H1 (cell line): ENCODE data around the gene OBP2B. TPM values are rescaled to one million over a fixed set of nuclear protein-coding genes. Genes with fewer than 3 reads are reported as not detected.

ENCODE experiments used
- CTCF ChIA-PET: fragments of 300-600 bp; sonication (Branson Sonifier 250); formaldehyde crosslinking; loops from one replicate; lab custom pipeline; 2021; ENCODE audit not compliant: partially characterized antibody; lab: Charles Lee
- POLR2A ChIA-PET: fragments of 300-600 bp; sonication (Branson Sonifier 250); formaldehyde crosslinking; loops from one replicate; lab custom pipeline; 2021; ENCODE audit warnings: inconsistent platforms; ENCODE audit not compliant: partially characterized antibody; lab: Charles Lee
- DNase-seq, 2 experiments: peaks; one replicate each; pipeline versions ENCODE4 v3.0.0 to v3.0.0-alpha.2; 2010 to 2022; ENCODE audit warnings: low spot score in 2 of 2, low read depth in 1 of 2, mixed read lengths in 1 of 2
- FAIRE-seq: peaks from 2 replicates; lab custom pipeline; 2011; peaks lifted over from hg19 to GRCh38; lab: Jason Lieb, UNC
- H2AFZ ChIP-seq: 2 replicates; pipeline ENCODE4 v1.8.1; 2012; ENCODE audit warnings: low read length, inconsistent platforms
- H2AK5ac ChIP-seq: 2 replicates; pipeline ENCODE4 v1.6.1; 2013; ENCODE audit warnings: low read depth, low read length
- H2BK120ac ChIP-seq: replicated peaks from 2 replicates; pipeline ENCODE3; 2013; ENCODE audit warnings: low read depth, low read length, inconsistent platforms
- H2BK12ac ChIP-seq: 2 replicates; pipeline ENCODE4 v1.6.1; 2013; ENCODE audit warnings: low read depth, low read length
- H2BK15ac ChIP-seq: 2 replicates; pipeline ENCODE4 v1.6.1; 2013; ENCODE audit warnings: low read length
- H2BK20ac ChIP-seq: 2 replicates; pipeline ENCODE4 v1.6.1; 2013; ENCODE audit warnings: low read length
- H2BK5ac ChIP-seq: 2 replicates; pipeline ENCODE4 v1.6.1; 2013; ENCODE audit warnings: low read depth, low read length
- H3K14ac ChIP-seq: 2 replicates; pipeline ENCODE4 v1.6.1; 2013; ENCODE audit warnings: inconsistent platforms; ENCODE audit not compliant: insufficient read length
- H3K18ac ChIP-seq: 2 replicates; pipeline ENCODE4 v1.6.1; 2013; ENCODE audit warnings: low read length; ENCODE audit errors: extremely low read depth
- H3K23ac ChIP-seq: 2 replicates; pipeline ENCODE4 v1.6.1; 2013; ENCODE audit warnings: inconsistent platforms; ENCODE audit not compliant: insufficient read length
- H3K23me2 ChIP-seq: 2 replicates; pipeline ENCODE4 v1.6.1; 2013; ENCODE audit warnings: low read depth, low read length
- H3K27ac ChIP-seq: 2 replicates; pipeline ENCODE4 v1.6.1; 2011; ENCODE audit warnings: low read depth, low read length, inconsistent platforms
- H3K27me3 ChIP-seq, 4 experiments: replicated peaks in 1 of 4; 1 replicate in 1 of 4; 2 replicates in 3 of 4; pipeline versions ENCODE4 v1.6.1 to v1.8.1; 2011 to 2013; ENCODE audit warnings: low read length in 3 of 4, mild to moderate bottlenecking in 3 of 4, inconsistent platforms in 2 of 4, mixed read lengths in 2 of 4, moderate library complexity in 1 of 4; ENCODE audit not compliant: control insufficient read depth in 3 of 4, insufficient read depth in 3 of 4; ENCODE audit errors: extremely low read depth in 1 of 4
- H3K36me3 ChIP-seq, 4 experiments: 2 replicates each; pipeline versions ENCODE4 v1.6.1 to v1.8.1; 2011 to 2013; ENCODE audit warnings: mild to moderate bottlenecking in 4 of 4, low read length in 3 of 4, moderate library complexity in 2 of 4, control low read depth in 1 of 4, inconsistent platforms in 1 of 4; ENCODE audit not compliant: insufficient read depth in 4 of 4, control insufficient read depth in 2 of 4
- H3K4ac ChIP-seq: replicated peaks from 2 replicates; pipeline ENCODE3; 2013; ENCODE audit warnings: low read length, low read depth, mixed read lengths, inconsistent platforms; ENCODE audit not compliant: insufficient read length
- H3K4me1 ChIP-seq, 4 experiments: replicated peaks in 1 of 4; 1 replicate in 1 of 4; 2 replicates in 3 of 4; pipeline versions ENCODE4 v1.6.1 to v1.8.1; 2011 to 2013; ENCODE audit warnings: low read length in 3 of 4, inconsistent platforms in 2 of 4, mixed read lengths in 1 of 4; ENCODE audit not compliant: insufficient read depth in 4 of 4, control insufficient read depth in 3 of 4
- H3K4me2 ChIP-seq, 2 experiments: 2 replicates each; pipeline versions ENCODE4 v1.6.1 to v1.8.1; 2011 to 2013; ENCODE audit warnings: low read depth in 2 of 2, low read length in 2 of 2, control low read depth in 1 of 2, inconsistent platforms in 1 of 2, mild to moderate bottlenecking in 1 of 2; ENCODE audit not compliant: insufficient read depth in 1 of 2
- H3K4me3 ChIP-seq, 4 experiments: fragments of 200-600, 300-600 bp in 1 of 4; sonication (generic), shearing (Covaris generic), sonication (Bioruptor Twin) in 1 of 4; 2 replicates each; pipeline versions ENCODE4 v1.5.1 to v1.8.1; 2011 to 2016; ENCODE audit warnings: low read length in 4 of 4, low read depth in 3 of 4, control low read depth in 2 of 4, inconsistent platforms in 2 of 4, mild to moderate bottlenecking in 2 of 4, mixed read lengths in 1 of 4, moderate library complexity in 1 of 4; ENCODE audit not compliant: insufficient read depth in 2 of 4; ENCODE audit errors: extremely low read depth in 1 of 4
- H3K56ac ChIP-seq: replicated peaks from 2 replicates; pipeline ENCODE3; 2013; ENCODE audit warnings: low read depth, mild to moderate bottlenecking, mixed read lengths, low read length, inconsistent platforms; ENCODE audit not compliant: insufficient read length
- H3K79me1 ChIP-seq: 2 replicates; pipeline ENCODE4 v1.6.1; 2013; ENCODE audit warnings: low read depth, low read length, control low read depth
- H3K79me2 ChIP-seq, 2 experiments: 2 replicates each; pipeline versions ENCODE4 v1.6.1 to v1.8.1; 2012 to 2013; ENCODE audit warnings: low read length in 2 of 2, mild to moderate bottlenecking in 2 of 2, inconsistent platforms in 1 of 2; ENCODE audit not compliant: insufficient read depth in 2 of 2, control insufficient read depth in 1 of 2
- H3K9ac ChIP-seq, 4 experiments: replicated peaks in 1 of 4; 1 replicate in 1 of 4; 2 replicates in 3 of 4; pipeline versions ENCODE4 v1.6.1 to v1.8.1; 2011 to 2013; ENCODE audit warnings: low read depth in 3 of 4, low read length in 3 of 4, control low read depth in 2 of 4, mild to moderate bottlenecking in 2 of 4, moderate library complexity in 2 of 4, inconsistent platforms in 1 of 4; ENCODE audit errors: extremely low read depth in 1 of 4
- H3K9me3 ChIP-seq, 2 experiments: 2 replicates each; pipeline versions ENCODE4 v1.6.1 to v1.8.1; 2012 to 2013; ENCODE audit warnings: mild to moderate bottlenecking in 2 of 2, moderate library complexity in 2 of 2, control low read depth in 1 of 2, inconsistent platforms in 1 of 2, low read depth in 1 of 2, low read length in 1 of 2, mixed read lengths in 1 of 2; ENCODE audit not compliant: insufficient read depth in 2 of 2
- H4K20me1 ChIP-seq, 2 experiments: replicated peaks in 1 of 2; 2 replicates each; pipeline versions ENCODE3 to v1.8.1; 2011 to 2013; ENCODE audit warnings: inconsistent platforms in 2 of 2, low read length in 2 of 2, mild to moderate bottlenecking in 1 of 2; ENCODE audit not compliant: insufficient read depth in 2 of 2, control insufficient read depth in 1 of 2
- H4K5ac ChIP-seq: 2 replicates; pipeline ENCODE4 v1.6.1; 2013; ENCODE audit warnings: low read length, low read depth, mixed read lengths, inconsistent platforms; ENCODE audit not compliant: insufficient read length
- H4K8ac ChIP-seq: 2 replicates; pipeline ENCODE4 v1.8.0; 2013; ENCODE audit warnings: mild to moderate bottlenecking, moderate library complexity, low read length, inconsistent platforms; ENCODE audit not compliant: insufficient read depth; ENCODE audit errors: extremely low read depth
- H4K91ac ChIP-seq: replicated peaks from 2 replicates; pipeline ENCODE3; 2013; ENCODE audit warnings: low read length, mixed read lengths, inconsistent platforms; ENCODE audit not compliant: insufficient read length
- BRCA1 ChIP-seq: IDR thresholded peaks from 2 replicates; pipeline ENCODE4 v1.6.1; 2012; ENCODE audit warnings: low read depth, low read length, improper control_type of control experiment
- CBX8 ChIP-seq: fragments of 300-800, 300-1000 bp; sonication (generic); IDR thresholded peaks from 2 replicates; pipeline ENCODE4 v1.7.1; 2016; ENCODE audit warnings: low read depth, low read length, borderline replicate concordance
- CTBP2 ChIP-seq: IDR thresholded peaks from 2 replicates; pipeline ENCODE4 v1.7.0; 2011; ENCODE audit warnings: borderline replicate concordance, mild to moderate bottlenecking, moderate library complexity, mixed read lengths, low read length; ENCODE audit not compliant: insufficient read depth, insufficient read length
- JUN ChIP-seq: IDR thresholded peaks from 2 replicates; pipeline ENCODE4 v1.6.1; 2011; ENCODE audit warnings: low read depth, mild to moderate bottlenecking, improper control_type of control experiment, low read length
- NRF1 ChIP-seq: IDR thresholded peaks from 2 replicates; pipeline ENCODE4 v1.6.1; 2011; ENCODE audit warnings: mild to moderate bottlenecking, low read depth, low read length, improper control_type of control experiment
- POLR2A ChIP-seq, 2 experiments: IDR thresholded peaks; 1 replicate in 1 of 2; 2 replicates in 1 of 2; pipeline ENCODE4 v1.6.1; 2011; ENCODE audit warnings: low read depth in 2 of 2, low read length in 2 of 2, mild to moderate bottlenecking in 2 of 2; ENCODE audit errors: control extremely low read depth in 1 of 2
- RNF2 ChIP-seq: fragments of 200-900, 300-1000 bp; sonication (generic); IDR thresholded peaks from 2 replicates; pipeline ENCODE4 v1.7.1; 2016; ENCODE audit warnings: borderline replicate concordance, low read depth, mild to moderate bottlenecking, antibody characterized with exemption, low read length; ENCODE audit not compliant: poor library complexity, severe bottlenecking; ENCODE audit errors: missing control alignments
- SAP30 ChIP-seq: fragments of 300-600 bp; sonication (generic); IDR thresholded peaks from 2 replicates; pipeline ENCODE4 v1.7.1; 2012; ENCODE audit warnings: low read length, moderate library complexity, mild to moderate bottlenecking, inconsistent platforms; ENCODE audit not compliant: insufficient read depth, insufficient replicate concordance
- SP2 ChIP-seq: IDR thresholded peaks from 2 replicates; pipeline ENCODE4 v1.6.1; 2012; ENCODE audit warnings: mild to moderate bottlenecking, low read length, inconsistent platforms
- SRF ChIP-seq: IDR thresholded peaks from 2 replicates; pipeline ENCODE4 v1.6.1; 2011; ENCODE audit warnings: mild to moderate bottlenecking, low read depth, low read length, moderate library complexity
- TCF12 ChIP-seq: IDR thresholded peaks from 2 replicates; pipeline ENCODE4 v1.6.1; 2011; ENCODE audit warnings: low read depth, mild to moderate bottlenecking, low read length
- ZNF274 ChIP-seq: IDR thresholded peaks from 2 replicates; pipeline ENCODE4 v1.7.0; 2012; ENCODE audit warnings: low read length, borderline replicate concordance; ENCODE audit errors: extremely low read depth
- WGBS, 2 experiments: shearing (Covaris generic) in 1 of 2; methylation state at CpG; one replicate each; pipeline versions ENCODE4 v1.1.6 to v1.1.7; 2013 to 2015; ENCODE audit warnings: low lambda C conversion rate in 2 of 2, mixed read lengths in 2 of 2, inconsistent platforms in 1 of 2, low coverage in 1 of 2, missing lambda C conversion rate in 1 of 2; ENCODE audit not compliant: insufficient replicate concordance in 2 of 2, insufficient coverage in 1 of 2, insufficient read length in 1 of 2; ENCODE audit errors: extremely low coverage in 1 of 2, missing lambda C conversion rate in 1 of 2; 5-methylcytosine and 5-hydroxymethylcytosine counted together
- polyA plus RNA-seq, 7 experiments: library from polyadenylated mRNA; depleted of rRNA in 3 of 7; stranded (reverse) in 5 of 7; unstranded in 2 of 7; fragments of >200 nt in 5 of 7; fragments of 200-250 nt in 2 of 7; gene quantifications; 1 replicate in 5 of 7; 2 replicates in 1 of 7; 4 replicates in 1 of 7; pipeline versions ENCODE4 v1.2.1 to v1.2.3, GENCODE V29; 2011 to 2013; ENCODE audit warnings: missing spikeins in 2 of 7, mixed read lengths in 2 of 7
- total RNA-seq: library from RNA; stranded (reverse); fragmentation: NEBNext Ultra II Directional; extraction: Animal tissue kit (Norgen Biotek cat#: 25700); gene quantifications from 2 replicates; pipeline ENCODE4 v1.2.1, GENCODE V29; 2021
- TF ChIP-seq, protein P1 (sequence below): IDR thresholded peaks from 2 replicates; pipeline ENCODE4 v1.6.1; 2011; ENCODE audit warnings: low read depth, mild to moderate bottlenecking, low read length; ENCODE audit not compliant: insufficient read depth
- TF ChIP-seq, protein P2 (sequence below): IDR thresholded peaks from 2 replicates; pipeline ENCODE4 v1.6.1; 2012; ENCODE audit warnings: inconsistent platforms

Gene OBP2B
- total and polyA plus RNA-seq, 2 of the 8 experiments (the other 6 are each of a cell fraction or from before 2014, with no cell fraction given) = not detected

DNA sequence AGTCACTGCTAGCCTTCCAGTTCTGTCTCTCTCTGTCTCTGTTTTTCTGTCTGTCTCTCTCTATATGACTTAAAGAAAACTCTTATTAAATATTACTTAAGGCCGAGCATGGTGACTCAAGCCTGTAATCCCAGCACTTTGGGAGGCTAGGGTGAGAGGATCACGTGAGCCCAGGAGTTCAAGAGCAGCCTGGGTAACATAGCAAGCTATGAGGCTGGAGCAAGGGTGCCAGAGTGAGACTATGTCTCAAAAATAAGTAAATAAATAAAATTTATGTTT, 43.7 kb downstream of the OBP2B start:
- no peak overlapping the region for H4K5ac ChIP-seq
- H3K79me2 ChIP-seq = no peaks in the 10 kb centered on the region
- H3K36me3 ChIP-seq = no peaks in the 10 kb centered on the region
- no peak overlapping the region for H3K18ac ChIP-seq
- no peak overlapping the region for H2BK15ac ChIP-seq
- CTCF ChIA-PET = no interaction called here
- H3K23ac ChIP-seq = no peak overlapping the region
- H2AK5ac ChIP-seq = no peak overlapping the region
- H3K4me1 ChIP-seq = peaks cover 0 to 3% (median 0%) of the 10 kb centered on the region in 4 experiments; a peak in 2 of 7 replicates
- no peak overlapping the region for H4K8ac ChIP-seq
- no peak overlapping the region for H2BK20ac ChIP-seq
- H3K14ac ChIP-seq = no peak overlapping the region
- no peak overlapping the region for H3K4ac ChIP-seq
- H4K91ac ChIP-seq = no peak overlapping the region
- no peak overlapping the region for H2BK5ac ChIP-seq
- peaks cover 2 to 25% (median 16%) of the 10 kb centered on the region in 4 experiments for H3K27me3 ChIP-seq
- peaks cover 7% of the 10 kb centered on the region; the same call in 1 of the 2 replicates for H3K23me2 ChIP-seq
- FAIRE-seq = no peak
- H3K4me2 ChIP-seq = no peak overlapping the region
- H2AFZ ChIP-seq = no peak overlapping the region
- no peak for DNase-seq
- no peak overlapping the region for H3K56ac ChIP-seq
- no peak overlapping the region for H2BK120ac ChIP-seq
- no peaks in the 10 kb centered on the region for H3K79me1 ChIP-seq
- peaks cover 0 to 8% of the 10 kb centered on the region in 2 experiments for H4K20me1 ChIP-seq
- 73% methylated on average over 2 of the region's 2 CpGs; no CpG with 5 or more reads in 1 of the 2 experiments for WGBS, 2 experiments
- H3K4me3 ChIP-seq = no peak overlapping the region
- H2BK12ac ChIP-seq = no peak overlapping the region
- H3K9me3 ChIP-seq = no peaks in the 10 kb centered on the region
- H3K9ac ChIP-seq = no peak overlapping the region
- POLR2A ChIA-PET = no interaction called here
- no peak for TF ChIP-seq SRF
- TF ChIP-seq TCF12 = no peak
- no peak for TF ChIP-seq BRCA1
- TF ChIP-seq POLR2A (IDR thresholded peaks at IDR 0.05; ENCODE audit: control extremely low read depth in 1 of 2, low read depth in 2 of 2, low read length in 2 of 2) = no peak
- no peak for TF ChIP-seq NRF1
- no peak for TF ChIP-seq JUN
- no peak for TF ChIP-seq SP2
- no peak for TF ChIP-seq RNF2
- no peak for TF ChIP-seq ZNF274
- no peak for TF ChIP-seq CTBP2
- TF ChIP-seq SAP30 = no peak
- no peak for TF ChIP-seq CBX8
- TF ChIP-seq, protein P1, sequence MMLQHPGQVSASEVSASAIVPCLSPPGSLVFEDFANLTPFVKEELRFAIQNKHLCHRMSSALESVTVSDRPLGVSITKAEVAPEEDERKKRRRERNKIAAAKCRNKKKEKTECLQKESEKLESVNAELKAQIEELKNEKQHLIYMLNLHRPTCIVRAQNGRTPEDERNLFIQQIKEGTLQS = no peak
- TF ChIP-seq, protein P2, sequence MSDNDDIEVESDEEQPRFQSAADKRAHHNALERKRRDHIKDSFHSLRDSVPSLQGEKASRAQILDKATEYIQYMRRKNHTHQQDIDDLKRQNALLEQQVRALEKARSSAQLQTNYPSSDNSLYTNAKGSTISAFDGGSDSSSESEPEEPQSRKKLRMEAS = no peak
- H3K27ac ChIP-seq = no peak overlapping the region
